GM18499 (cell line): Measurements from ENCODE around the gene COL5A3.

Experiments used
- ATAC-seq: cut with Tn5 transposase; IDR thresholded peaks from one replicate; pipeline ENCODE4 v1.9.1; 2021; ENCODE audit warnings: moderate number of reproducible peaks; ENCODE audit not compliant: insufficient read depth, unreplicated experiment

Gene COL5A3

DNA sequence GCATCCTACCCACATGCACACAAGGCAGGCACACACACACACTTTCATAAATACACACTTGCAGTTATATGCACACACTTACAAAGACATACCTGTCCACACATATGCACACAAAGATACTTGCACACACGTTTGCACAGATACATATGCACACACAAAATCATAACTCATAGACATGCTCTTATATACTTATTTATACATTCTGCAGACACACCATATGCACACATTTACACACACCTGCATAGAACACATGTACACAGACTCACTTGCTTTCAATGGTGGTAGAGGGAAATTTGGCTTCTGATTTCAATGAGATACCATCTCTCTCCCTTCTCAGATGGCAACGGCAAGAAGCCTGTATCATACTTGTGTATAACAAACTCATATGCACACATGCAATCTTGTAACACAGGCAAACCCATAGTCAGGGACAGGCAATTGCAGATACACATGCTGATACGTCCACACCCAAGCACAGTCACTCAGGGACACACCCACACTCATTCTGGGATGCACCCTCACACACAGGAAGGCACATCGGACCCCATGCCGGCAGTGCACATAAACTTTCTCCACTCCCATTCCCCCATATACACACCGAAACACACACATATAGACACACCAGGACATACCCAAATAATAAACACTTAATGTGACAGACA is 98.6 kb downstream of the COL5A3 start:
- no peak for ATAC-seq

DNA sequence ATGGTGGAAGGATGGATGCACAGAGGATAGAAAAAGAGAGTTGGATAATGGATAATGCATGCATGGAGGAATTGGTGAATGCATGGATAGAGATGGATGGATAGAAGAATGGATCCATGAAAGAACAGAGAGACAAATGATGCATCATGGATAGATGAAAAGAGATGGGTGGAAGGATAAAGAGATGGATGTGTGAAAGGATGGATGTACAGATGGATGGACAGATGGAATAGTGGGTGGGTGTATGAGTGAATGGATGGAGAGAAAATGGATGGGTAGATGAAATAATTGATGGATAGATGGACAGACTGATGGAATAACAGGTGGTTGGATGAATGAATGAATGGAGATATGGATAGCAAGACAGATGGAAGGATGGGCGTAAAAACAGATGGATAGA is 99.7 kb downstream of the COL5A3 start:
- ATAC-seq, result no peak
